HCT116 (cell line): ENCODE measurements around the gene SRSF11. TPM values are rescaled to one million over a fixed set of nuclear protein-coding genes. Genes with fewer than 3 reads are reported as not detected.

ENCODE experiments used
- total RNA-seq: library from RNA; stranded (reverse); gene quantifications from one replicate; pipeline ENCODE4 v1.2.1, GENCODE V29; 2021; ENCODE audit not compliant: unreplicated experiment

The SRSF11 gene
- total RNA-seq, 1 experiment from 2014 or later = 166 TPM

Other genes with a start within 250 kb of the SRSF11 start
- 13.4 TPM for gene LRRC40, start 15.8 kb upstream of the SRSF11 start, total RNA-seq
- 21.1 TPM for gene ANKRD13C, start 133.3 kb downstream of the SRSF11 start, total RNA-seq
- gene CTH, start 189.9 kb downstream of the SRSF11 start, total RNA-seq = 14.7 TPM